Activated effector memory CD4-positive, alpha-beta T cell treated with anti-CD3 and anti-CD28 coated beads, Interleukin-2, amount 50 U/mL, for 16 hours (primary cell): Measurements from ENCODE around the gene FTCDNL1.

Experiments used
- DNase-seq: peaks from one replicate; pipeline ENCODE4 v3.0.0-alpha.2; 2020

The FTCDNL1 gene

DNA sequence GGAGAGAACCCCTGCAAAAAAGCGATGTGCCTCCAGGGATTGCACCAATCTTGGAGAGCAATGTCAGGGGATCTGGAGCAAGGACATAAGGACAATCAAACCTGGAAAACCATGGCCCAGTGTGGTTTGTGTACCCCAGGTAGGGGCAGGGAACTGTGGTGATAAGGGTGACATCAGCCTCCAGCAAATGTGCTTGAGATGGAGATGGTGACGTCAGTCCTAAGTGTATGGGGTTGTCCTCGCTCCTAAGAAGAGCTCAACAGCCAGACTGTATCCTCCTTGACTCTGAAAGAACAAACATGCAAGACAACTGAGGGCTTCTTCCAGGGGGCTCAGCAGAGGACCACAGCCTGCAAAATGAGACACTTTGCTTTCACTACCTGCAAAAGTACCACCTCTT lies 71.4 kb downstream of the FTCDNL1 start:
- DNase-seq, result no peak

GRCh38 chr2:199778655-199779054 lies 72.3 kb downstream of the FTCDNL1 start:
- no peak for DNase-seq

GRCh38 chr2:199777916-199778315 lies 73.1 kb downstream of the FTCDNL1 start:
- no peak for DNase-seq

DNA sequence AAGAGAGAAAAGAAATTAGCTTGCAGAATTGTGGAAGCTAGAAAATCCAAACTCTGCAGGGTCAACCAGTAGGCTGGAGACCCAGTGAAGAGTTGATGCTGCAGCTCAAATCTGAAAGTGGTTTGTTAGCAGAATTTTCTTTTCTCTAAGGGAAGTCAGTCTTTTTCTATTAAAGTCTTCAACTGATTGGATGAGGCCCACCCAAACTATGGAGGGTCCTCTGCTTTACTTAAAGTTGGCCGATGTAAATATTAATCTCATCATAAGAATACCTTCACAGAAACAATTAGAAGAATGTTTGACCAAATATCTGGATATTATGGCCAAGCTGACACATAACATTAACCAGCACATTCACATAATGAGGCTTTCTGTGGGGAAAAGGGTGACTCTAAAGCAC lies 73.7 kb downstream of the FTCDNL1 start:
- no peak for DNase-seq

DNA sequence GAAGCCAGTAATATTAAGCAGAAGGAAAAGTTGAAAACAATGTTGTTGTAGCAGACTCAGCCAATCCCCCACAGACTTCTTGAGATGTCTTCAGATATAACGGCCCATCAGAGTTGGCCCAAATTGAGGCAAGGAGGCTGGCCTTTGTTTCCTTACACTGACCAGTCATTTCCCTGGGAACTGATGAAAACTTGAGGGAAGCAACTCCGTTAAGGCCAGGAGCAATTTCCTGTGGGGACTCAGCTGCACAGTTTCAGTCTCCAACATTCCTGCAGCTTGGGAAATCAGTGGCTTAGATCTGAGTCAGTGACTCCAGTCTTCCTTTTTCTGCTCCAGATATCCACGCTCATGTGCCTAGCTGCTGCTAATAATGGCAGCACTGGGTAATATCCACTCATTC lies 75.7 kb downstream of the FTCDNL1 start:
- DNase-seq, result no peak

DNA sequence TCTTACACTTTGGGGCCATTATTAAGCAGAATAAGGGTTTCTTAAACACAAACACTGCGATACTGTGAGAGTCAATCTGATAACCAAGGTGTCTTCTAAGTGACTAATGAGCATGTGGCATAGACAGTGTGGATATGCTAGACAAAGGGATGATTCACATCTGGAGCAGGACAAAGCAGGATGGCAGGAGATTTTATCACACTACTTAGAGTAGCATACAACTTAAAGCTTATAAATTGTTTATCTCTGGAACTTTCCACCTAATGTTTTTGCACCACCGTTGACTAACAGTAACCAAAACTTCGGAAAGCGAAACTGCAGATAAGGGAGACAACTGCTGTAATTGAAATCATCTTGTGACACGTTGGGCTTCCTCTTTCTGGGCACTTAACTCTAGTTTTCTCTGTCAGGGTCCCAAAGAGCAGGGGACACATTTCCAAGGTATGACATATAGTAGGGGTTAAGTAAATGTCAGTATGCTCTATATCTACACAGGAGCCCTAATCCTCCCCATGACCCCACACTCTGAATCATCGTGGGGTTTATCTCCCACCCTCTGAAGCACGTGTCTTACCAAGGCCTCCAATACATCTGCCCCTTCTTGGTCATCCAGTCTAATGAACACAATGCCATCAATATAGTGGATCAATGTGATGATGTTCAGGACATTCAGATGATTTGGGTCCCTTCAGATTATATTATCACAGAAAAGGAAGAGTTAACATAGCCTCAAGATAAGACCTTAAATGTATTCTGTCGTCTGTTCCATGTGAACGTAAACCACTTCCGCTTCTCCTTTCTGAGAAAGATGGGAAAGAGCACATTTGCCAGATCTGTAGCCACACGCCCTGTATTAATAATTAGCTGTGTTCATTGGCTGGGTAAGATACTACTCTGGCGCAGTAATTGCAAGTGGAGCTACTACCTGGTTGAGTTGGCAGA lies 78.7 kb downstream of the FTCDNL1 start:
- no peak for DNase-seq

DNA sequence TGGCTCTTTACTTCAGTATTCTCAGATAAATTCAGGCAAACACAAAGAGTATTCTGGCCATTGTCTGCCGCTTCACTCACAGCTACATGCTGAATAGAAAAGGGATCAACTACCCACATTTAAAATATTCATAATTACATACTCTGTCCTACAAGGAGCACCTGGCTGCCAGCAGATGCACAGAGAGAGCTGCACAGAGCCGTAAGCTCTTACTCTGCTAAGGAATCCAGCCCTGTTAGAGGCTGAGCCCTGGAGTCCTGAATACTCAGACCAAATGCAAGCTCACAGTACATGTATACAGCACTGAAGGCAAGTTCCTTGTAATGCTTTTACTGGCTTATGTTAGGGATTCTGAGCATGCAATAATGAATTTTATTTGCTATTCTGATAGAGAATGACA lies 80.3 kb downstream of the FTCDNL1 start:
- DNase-seq, result no peak

GRCh38 chr2:199765646-199766045 lies 85.3 kb downstream of the FTCDNL1 start:
- DNase-seq, result no peak

DNA sequence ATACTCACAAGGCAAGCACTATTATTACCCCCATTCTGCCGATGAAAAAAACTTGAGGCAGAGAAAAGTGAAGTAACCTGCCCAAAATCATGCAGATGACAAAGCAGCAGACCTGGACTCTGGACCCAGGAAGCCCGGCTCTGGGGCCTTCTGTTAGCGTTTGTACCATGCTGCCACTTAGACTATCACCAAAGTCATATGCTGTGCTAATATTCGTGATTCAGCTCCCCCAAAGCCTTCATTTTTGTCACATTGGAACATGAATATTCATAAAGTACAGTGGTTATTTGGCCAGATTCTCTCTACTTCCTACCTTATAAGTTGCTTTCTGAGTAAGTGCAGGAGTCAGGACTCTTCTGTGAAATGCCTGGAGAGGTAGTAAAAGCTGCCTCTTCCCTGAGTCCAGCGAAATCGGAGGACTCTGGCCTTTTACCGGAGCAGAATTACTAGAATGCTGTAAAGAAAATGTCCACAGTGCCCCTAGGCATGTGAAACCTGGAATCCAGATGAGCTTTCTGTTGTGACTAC lies 86.7 kb downstream of the FTCDNL1 start:
- DNase-seq, result no peak

- no peak for DNase-seq
Observed at GRCh38 chr2:199762963-199763362, 88.0 kb downstream of the FTCDNL1 start.

DNA sequence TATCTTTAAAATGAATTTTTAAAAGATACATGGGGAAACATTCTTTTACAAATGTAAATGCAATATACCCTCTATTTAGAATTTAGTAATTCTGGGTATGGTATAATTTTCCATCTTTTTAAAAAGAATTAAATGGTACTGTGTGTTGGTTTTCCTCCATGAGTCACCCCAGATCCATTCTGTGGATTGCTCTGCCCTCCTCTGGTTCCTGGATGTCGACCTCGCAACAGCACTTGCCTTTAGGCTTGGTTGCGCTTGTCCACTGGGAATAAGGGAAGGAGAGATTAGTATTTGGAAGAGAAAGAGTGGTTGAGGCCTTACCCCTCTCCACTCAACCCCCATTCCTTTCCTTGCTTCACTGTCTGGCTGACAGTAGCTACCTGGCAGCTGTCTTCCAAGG lies 90.4 kb downstream of the FTCDNL1 start:
- DNase-seq, result no peak

DNA sequence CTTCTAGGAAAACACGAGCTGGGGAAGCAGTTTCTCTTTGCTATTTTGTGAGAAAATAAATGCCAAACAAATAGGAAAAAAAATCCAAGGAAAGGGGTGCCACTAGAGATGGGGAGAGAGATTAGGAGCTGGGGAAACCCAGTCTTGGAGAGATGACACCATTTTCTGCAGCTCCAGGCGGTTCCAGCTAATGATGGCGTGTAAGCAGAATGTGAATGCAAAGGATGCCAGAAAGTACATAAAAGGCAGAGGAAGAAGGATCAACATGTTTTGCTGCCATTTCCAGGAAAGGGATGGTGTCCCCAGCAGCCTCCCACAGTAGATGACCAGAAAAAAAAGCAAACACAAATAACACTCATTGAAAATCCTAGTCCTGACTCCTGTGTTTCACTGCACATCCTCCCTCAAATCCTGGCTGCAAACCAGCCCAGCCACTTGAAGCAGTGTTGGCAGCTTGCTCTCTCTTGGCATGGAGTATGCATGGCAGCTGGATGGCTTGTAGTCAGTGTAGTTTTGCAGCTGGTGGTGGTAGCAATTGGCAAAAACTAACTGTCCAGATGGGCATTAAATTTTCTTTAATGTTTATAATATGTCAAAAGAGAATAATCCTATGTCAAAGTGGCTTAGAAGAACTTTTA lies 93.6 kb downstream of the FTCDNL1 start:
- DNase-seq, result no peak

- no peak for DNase-seq
Observed at GRCh38 chr2:199756743-199757142, 94.2 kb downstream of the FTCDNL1 start.

GRCh38 chr2:199756211-199756610 lies 94.8 kb downstream of the FTCDNL1 start:
- no peak for DNase-seq

DNA sequence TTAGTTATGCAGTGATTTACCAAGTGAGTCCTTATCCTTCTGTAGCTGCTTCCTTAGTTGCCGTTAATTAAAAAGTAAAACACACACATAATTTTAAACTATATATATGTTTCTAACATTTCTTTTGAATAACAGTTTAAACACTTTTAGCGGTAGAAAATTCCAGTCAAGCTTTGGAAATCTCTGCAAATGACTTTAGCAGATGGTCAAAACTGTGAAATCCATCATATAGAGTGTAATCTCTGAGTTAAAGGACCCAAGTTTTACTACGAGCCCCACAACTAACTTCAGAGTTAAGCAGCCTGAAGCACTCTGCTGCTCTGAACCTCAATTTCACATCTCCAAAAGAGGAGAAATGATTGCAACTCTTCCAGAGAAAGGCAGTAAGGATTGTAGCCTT lies 96.2 kb downstream of the FTCDNL1 start:
- DNase-seq, result no peak

GRCh38 chr2:199751492-199752120 lies 99.4 kb downstream of the FTCDNL1 start:
- DNase-seq, result no peak

- no peak for DNase-seq
Observed at GRCh38 chr2:199749571-199749970, 101.4 kb downstream of the FTCDNL1 start.

DNA sequence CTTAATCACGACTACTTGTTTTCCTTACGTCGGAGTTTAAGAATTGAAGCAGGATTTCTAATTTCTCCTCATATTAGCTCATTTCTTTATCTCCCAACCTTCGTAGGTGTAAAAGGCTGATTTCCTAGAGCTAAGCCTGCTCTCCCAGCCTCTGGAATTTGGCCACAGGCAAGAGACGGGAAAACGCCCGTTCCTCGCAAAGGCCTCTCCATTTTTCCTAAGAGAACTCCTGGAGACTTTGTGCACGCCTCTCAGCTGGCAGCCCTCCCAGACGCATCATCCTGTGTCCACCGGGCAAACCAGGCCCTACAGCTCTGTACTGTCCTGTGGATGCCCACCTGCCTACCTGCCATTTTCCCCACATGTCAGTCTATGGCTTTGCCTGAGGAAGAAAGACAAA lies 106.3 kb downstream of the FTCDNL1 start:
- DNase-seq, result no peak

- no peak for DNase-seq
Observed at GRCh38 chr2:199744260-199744659, 106.7 kb downstream of the FTCDNL1 start.

DNA sequence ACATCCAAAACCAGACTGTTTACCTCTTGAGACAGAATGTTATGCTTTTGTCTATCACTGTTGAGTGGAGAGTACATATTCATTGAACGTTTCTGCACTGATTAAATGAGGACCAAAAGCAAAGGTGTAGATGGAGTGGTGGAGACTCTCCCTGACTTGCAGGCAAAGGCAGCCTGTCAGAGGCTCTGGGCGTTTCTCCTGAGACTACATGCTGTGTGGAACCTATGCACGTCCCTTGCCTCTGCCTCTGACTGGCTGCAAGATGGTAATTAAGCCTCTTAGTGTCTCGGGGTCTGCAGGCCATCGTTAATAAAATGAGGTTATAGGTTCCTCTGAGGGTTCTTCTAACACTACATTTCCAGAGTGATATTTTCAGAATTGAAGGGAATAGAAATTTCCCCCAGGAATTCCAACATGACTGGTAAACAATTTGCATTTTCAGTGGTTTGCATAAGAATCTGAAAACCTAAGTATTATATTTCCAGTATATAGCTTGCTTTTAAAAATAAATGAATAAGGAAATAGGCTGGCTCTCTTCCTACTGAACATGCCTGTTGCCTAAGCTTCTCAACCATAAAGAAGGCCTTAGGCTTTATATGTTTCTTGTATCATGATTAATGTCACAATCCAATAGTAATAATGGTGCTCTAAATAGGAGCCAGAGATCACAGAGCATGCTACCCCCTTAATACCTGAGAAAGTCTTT lies 107.4 kb downstream of the FTCDNL1 start:
- DNase-seq, result no peak

- DNase-seq, result no peak
Observed at GRCh38 chr2:199742884-199743283, 108.1 kb downstream of the FTCDNL1 start.

DNA sequence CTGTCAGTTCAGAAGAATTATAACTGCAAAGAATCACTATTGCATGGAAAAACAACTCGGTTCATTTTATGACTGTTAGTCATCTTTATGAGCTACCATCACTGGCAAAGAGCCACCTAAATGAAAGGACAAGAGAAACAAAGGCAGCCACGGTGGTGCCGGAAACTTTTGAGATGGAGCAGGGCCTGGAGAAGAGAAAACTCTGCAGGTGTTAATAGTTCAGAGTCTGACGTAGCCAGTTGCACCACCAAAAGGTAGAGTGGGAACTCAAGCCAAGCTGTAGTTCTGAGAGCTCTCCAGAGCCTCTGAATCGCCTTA lies 110.9 kb downstream of the FTCDNL1 start:
- no peak for DNase-seq

GRCh38 chr2:199739413-199740110 lies 111.4 kb downstream of the FTCDNL1 start:
- peak; percentile 87 for DNase-seq
